ENCODE measurements around the gene STOML1.

DNA sequence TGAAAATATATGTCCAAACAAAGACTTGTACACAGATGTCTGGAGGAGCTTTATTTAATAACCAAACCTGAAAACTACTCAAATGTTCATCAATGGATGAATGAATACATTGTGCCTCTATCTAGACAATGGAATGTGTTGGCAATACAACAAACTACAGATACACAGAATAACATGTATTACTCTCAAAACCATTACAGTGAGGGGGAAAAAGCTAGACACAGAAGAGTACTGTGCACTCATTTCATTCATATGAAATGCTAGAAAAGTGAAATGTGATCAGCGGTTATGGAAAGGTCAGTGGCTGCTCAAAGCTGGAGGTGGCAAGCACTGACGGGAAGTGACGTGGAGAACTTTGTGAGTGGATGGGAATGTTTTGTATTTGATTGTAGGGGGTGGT, 13.2 kb downstream of the STOML1 start:
- TF ChIP-seq CTCF (optimal IDR thresholded peaks at IDR 0.05 in 1 of 3, IDR thresholded peaks at IDR 0.05 in 1 of 3, conservative IDR thresholded peaks at IDR 0.05 in 1 of 3; ENCODE audit: extremely low read depth in 1 of 3, insufficient read depth in 2 of 3, low read length in 3 of 3) (no peak), EZH2 (IDR thresholded peaks at IDR 0.05; ENCODE audit: low read length) (no peak)
